Measurements from ENCODE around the gene SPOCK1. TPM values are rescaled to one million over a fixed set of nuclear protein-coding genes. Genes with fewer than 3 reads are reported as not detected.

Gene SPOCK1
- total RNA-seq, 1 experiment from 2014 or later = 10.9 TPM

DNA sequence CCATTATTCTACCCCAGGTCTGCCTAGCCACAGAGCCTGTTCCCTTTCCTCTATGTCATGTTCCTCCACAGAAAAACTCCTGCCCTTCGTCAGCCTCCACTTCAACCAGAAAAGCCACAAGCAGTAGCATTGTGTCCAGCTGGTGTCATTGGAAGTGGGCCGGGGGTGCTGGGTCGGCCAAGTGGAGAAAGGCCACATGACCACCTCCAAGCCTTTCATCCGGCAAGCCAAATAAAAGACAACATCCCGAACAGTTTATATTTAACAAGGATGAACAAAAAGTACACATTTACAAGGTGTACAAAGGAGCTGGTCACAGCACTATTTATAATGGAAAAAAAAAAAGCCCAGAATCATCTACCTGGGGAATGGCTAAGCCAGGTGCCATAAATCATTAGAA, 16.1 kb upstream of the SPOCK1 start:
- Histone ChIP-seq H3K27ac (ENCODE audit: insufficient read length, low read depth, low read length) (no peak overlapping the region), H3K23ac (ENCODE audit: insufficient read length, low read depth, low read length) (no peak overlapping the region), H3K4me2 (ENCODE audit: insufficient read depth, insufficient read length, low read length) (no peak overlapping the region), H2AK5ac (ENCODE audit: insufficient read length, low read length) (no peak overlapping the region), H4K8ac (replicated peaks; ENCODE audit: insufficient read length, low read depth, low read length) (no peak overlapping the region), H4K91ac (ENCODE audit: insufficient read length, low read depth, low read length) (no peak overlapping the region), H2BK15ac (ENCODE audit: low read depth, low read length) (no peak overlapping the region), H3K79me2 (ENCODE audit: insufficient read depth, low read length) (no peaks in the 10 kb centered on the region), H2BK120ac (ENCODE audit: low read depth, low read length, poor library complexity, severe bottlenecking) (no peak overlapping the region), H3K9me3 (ENCODE audit: control insufficient read depth, low read depth, low read length) (no peaks in the 10 kb centered on the region), H4K5ac (ENCODE audit: insufficient read length, low read depth, low read length) (no peak overlapping the region), H3T11ph (ENCODE audit: low read length) (no peak overlapping the region), H2BK20ac (ENCODE audit: low read depth, low read length, poor library complexity, severe bottlenecking) (no peak overlapping the region), H3K56ac (ENCODE audit: insufficient read length, low read depth, low read length) (no peak overlapping the region), H3K14ac (ENCODE audit: insufficient read depth, low read length) (no peak overlapping the region), H2AFZ (ENCODE audit: low read length) (no peak overlapping the region), H3K4ac (ENCODE audit: low read depth, low read length) (no peak overlapping the region), H3K27me3 (ENCODE audit: insufficient read depth, low read length) (no peaks in the 10 kb centered on the region), H3K9ac (ENCODE audit: extremely low read depth, insufficient read length, low read length) (no peak overlapping the region), H3K18ac (ENCODE audit: insufficient read length, low read depth, low read length) (no peak overlapping the region), H2BK5ac (ENCODE audit: insufficient read length, low read length) (no peak overlapping the region), H3K4me1 (ENCODE audit: insufficient read depth, low read length) (no peaks in the 10 kb centered on the region), H3K23me2 (ENCODE audit: insufficient read length, low read depth, low read length, poor library complexity, severe bottlenecking) (no peaks in the 10 kb centered on the region), H3K79me1 (ENCODE audit: insufficient read depth, low read depth, low read length, poor library complexity, severe bottlenecking) (no peaks in the 10 kb centered on the region), H4K20me1 (ENCODE audit: control insufficient read depth, insufficient read depth, insufficient read length) (no peaks in the 10 kb centered on the region), H2BK12ac (ENCODE audit: insufficient read length, low read depth, low read length) (no peak overlapping the region)
- Mint-ChIP-seq H3K4me3 (no peak overlapping the region), H3K9me3 (no peaks in the 10 kb centered on the region; a peak in 2 of 5 replicates), H3K4me1 (peaks cover 6 to 7% of the 10 kb centered on the region in 2 experiments; a peak in 1 of 4 replicates), H3K27me3 (ENCODE audit: low read depth) (peaks cover 5% of the 10 kb centered on the region), H3K27ac (no peak overlapping the region), H3K36me3 (ENCODE audit: insufficient read depth in 1 of 3, low read depth in 3 of 3) (no peaks in the 10 kb centered on the region)
- WGBS (ENCODE audit: extremely low coverage, insufficient read length, low lambda C conversion rate) = no CpG with 5 or more reads among the region's 5 CpGs
- DNase-seq = no peak
- TF ChIP-seq, protein P1, sequence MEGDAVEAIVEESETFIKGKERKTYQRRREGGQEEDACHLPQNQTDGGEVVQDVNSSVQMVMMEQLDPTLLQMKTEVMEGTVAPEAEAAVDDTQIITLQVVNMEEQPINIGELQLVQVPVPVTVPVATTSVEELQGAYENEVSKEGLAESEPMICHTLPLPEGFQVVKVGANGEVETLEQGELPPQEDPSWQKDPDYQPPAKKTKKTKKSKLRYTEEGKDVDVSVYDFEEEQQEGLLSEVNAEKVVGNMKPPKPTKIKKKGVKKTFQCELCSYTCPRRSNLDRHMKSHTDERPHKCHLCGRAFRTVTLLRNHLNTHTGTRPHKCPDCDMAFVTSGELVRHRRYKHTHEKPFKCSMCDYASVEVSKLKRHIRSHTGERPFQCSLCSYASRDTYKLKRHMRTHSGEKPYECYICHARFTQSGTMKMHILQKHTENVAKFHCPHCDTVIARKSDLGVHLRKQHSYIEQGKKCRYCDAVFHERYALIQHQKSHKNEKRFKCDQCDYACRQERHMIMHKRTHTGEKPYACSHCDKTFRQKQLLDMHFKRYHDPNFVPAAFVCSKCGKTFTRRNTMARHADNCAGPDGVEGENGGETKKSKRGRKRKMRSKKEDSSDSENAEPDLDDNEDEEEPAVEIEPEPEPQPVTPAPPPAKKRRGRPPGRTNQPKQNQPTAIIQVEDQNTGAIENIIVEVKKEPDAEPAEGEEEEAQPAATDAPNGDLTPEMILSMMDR (conservative IDR thresholded peaks at IDR 0.05) = no peak

Data from H9 (cell line).